AG10803 (cell line): ENCODE measurements around the gene OSR1.
A peak's percentile ranks its signal among the peaks of the same experiment; 100 is the strongest.

Experiments
- DNase-seq: peaks from one replicate; pipeline ENCODE4 v3.0.0; 2010; ENCODE audit warnings: low read depth
- H3K4me3 ChIP-seq: 2 replicates; pipeline ENCODE4 v1.5.1; 2011; ENCODE audit warnings: mild to moderate bottlenecking, low read length, control low read depth
- CTCF ChIP-seq: conservative IDR thresholded peaks from 2 replicates; pipeline ENCODE4 v1.5.1; 2011; ENCODE audit warnings: mild to moderate bottlenecking, low read length, control low read depth, inconsistent platforms

OSR1 gene

GRCh38 chr2:19373352-19373751 lies 14.9 kb upstream of the OSR1 start:
- no peak overlapping the region for H3K4me3 ChIP-seq
- DNase-seq, result no peak
- TF ChIP-seq CTCF, result no peak

GRCh38 chr2:19371996-19372582 lies 13.7 kb upstream of the OSR1 start:
- no peak for DNase-seq
- H3K4me3 ChIP-seq, result no peak overlapping the region
- no peak for TF ChIP-seq CTCF

- TF ChIP-seq CTCF, result peak; percentile 60
- H3K4me3 ChIP-seq, result no peak overlapping the region
- DNase-seq, result peak; percentile 50
Measured at GRCh38 chr2:19369341-19369955, 11.0 kb upstream of the OSR1 start.

GRCh38 chr2:19368760-19369159 lies 10.3 kb upstream of the OSR1 start:
- no peak for TF ChIP-seq CTCF
- H3K4me3 ChIP-seq, result no peak overlapping the region
- no peak for DNase-seq

GRCh38 chr2:19367326-19367725 lies 8.9 kb upstream of the OSR1 start:
- TF ChIP-seq CTCF, result no peak
- no peak overlapping the region for H3K4me3 ChIP-seq
- peak; percentile 78 for DNase-seq

GRCh38 chr2:19365126-19365525 lies 6.7 kb upstream of the OSR1 start:
- DNase-seq, result no peak
- no peak for TF ChIP-seq CTCF
- H3K4me3 ChIP-seq, result no peak overlapping the region

GRCh38 chr2:19364014-19364413 lies 5.6 kb upstream of the OSR1 start:
- no peak for TF ChIP-seq CTCF
- H3K4me3 ChIP-seq, result no peak overlapping the region
- no peak for DNase-seq
